Measurements from ENCODE around the gene RSPO1. TPM values are rescaled to one million over a fixed set of nuclear protein-coding genes. Genes with fewer than 3 reads are reported as not detected.
A peak's percentile ranks its signal among the peaks of the same experiment; 100 is the strongest.
"Not testable (repeated sequence)": the region's sequence is repeated elsewhere in the genome, so short reads cannot be mapped to it uniquely, and the experiment has no call there.

The RSPO1 gene, protein sequence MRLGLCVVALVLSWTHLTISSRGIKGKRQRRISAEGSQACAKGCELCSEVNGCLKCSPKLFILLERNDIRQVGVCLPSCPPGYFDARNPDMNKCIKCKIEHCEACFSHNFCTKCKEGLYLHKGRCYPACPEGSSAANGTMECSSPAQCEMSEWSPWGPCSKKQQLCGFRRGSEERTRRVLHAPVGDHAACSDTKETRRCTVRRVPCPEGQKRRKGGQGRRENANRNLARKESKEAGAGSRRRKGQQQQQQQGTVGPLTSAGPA
- 0.22 TPM in 1 of 2 replicates, not detected in the other for total RNA-seq (2014; rRNA removed; shearing (Covaris generic))

- no peak for DNase-seq (ENCODE audit: low spot score)
These were observed at the start of gene RSPO1 for GRCh38 chr1:37634244-37634991. Gene RSPO1 (minus strand): TSS chr1:37634892. CDS start chr1:37629661, 5,231 bp downstream.

GRCh38 chr1:37684182-37684581 is 49.5 kb upstream of the RSPO1 start:
- not testable (repeated sequence) for DNase-seq (ENCODE audit: low spot score)

DNA sequence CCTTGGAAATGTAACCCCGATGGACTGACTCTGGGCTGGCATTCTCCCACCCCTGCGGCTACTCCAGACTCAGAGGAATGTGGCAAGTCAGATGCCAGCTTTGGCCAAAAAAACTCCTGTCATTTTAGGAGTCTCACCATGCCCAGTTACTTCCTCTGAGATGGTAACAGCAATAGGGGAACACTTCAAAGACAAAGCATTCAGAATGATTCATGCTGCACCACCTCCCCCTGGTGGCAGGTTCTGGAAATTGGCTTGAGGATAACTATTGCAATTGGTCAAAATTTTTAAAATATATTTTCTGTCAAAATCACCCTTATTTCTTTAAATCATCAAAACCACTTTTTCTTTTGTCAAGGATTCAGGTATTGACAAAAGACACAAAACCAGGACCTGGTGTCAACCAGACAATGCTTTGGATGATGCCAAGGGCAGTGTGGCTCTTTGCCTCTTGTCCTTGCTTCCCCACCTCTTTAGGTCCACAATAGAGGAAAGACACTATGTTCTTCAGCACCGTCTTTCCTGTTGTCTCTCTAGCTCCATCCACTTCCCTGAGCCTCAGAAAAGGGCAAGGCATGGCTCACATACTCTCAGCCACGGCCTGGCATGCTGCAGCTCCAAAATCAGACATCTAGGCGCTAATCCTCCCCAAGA is 47.8 kb upstream of the RSPO1 start:
- DNase-seq (ENCODE audit: low spot score) = peak; percentile 36

- no peak for DNase-seq (ENCODE audit: low spot score)
These were observed 46.2 kb upstream of the RSPO1 start for GRCh38 chr1:37680933-37681332.

- DNase-seq (ENCODE audit: low spot score) = no peak
These were observed 43.1 kb upstream of the RSPO1 start for GRCh38 chr1:37677808-37678207.

GRCh38 chr1:37677143-37677439 is 42.4 kb upstream of the RSPO1 start:
- DNase-seq (ENCODE audit: low spot score) = no peak

GRCh38 chr1:37676281-37677142 is 41.8 kb upstream of the RSPO1 start:
- no peak for DNase-seq (ENCODE audit: low spot score)

GRCh38 chr1:37673920-37674319 is 39.2 kb upstream of the RSPO1 start:
- no peak for DNase-seq (ENCODE audit: low spot score)

GRCh38 chr1:37672136-37672870 is 37.6 kb upstream of the RSPO1 start:
- no peak for DNase-seq (ENCODE audit: low spot score)

- no peak for DNase-seq (ENCODE audit: low spot score)
These were observed 36.6 kb upstream of the RSPO1 start for GRCh38 chr1:37671261-37671660.

GRCh38 chr1:37670133-37670532 is 35.4 kb upstream of the RSPO1 start:
- no peak for DNase-seq (ENCODE audit: low spot score)

DNA sequence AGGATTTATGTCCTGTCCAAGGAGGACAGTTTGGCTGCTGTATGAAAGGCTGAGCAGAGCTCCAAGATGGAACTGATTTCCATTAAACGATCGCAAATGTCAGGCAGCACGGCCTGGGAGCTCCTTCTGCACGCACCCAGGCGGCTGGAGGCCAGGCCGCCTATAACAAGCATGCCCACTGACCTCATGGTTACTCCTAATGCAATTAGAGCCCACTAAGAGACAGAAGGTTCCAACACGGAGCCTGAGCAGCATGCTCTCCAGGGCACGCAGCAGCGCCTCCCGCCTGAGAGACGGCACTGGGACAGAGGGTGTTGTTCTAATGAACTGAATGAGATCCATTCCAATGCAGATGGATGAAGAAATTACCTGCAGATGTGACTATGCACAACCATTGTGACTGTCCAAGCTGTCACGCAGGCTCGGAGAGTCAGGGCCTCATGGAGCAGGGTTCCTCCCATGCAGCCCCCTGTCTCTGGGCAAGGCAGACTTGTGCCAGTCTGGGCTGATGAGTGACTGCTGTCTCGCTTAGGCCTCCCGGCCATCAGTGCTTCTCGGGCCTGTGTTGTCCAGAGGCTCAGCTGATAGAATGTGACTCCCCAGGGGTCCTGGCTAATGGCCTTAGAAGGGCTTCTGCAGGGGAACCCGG is 32.5 kb upstream of the RSPO1 start:
- DNase-seq (ENCODE audit: low spot score) = no peak

DNA sequence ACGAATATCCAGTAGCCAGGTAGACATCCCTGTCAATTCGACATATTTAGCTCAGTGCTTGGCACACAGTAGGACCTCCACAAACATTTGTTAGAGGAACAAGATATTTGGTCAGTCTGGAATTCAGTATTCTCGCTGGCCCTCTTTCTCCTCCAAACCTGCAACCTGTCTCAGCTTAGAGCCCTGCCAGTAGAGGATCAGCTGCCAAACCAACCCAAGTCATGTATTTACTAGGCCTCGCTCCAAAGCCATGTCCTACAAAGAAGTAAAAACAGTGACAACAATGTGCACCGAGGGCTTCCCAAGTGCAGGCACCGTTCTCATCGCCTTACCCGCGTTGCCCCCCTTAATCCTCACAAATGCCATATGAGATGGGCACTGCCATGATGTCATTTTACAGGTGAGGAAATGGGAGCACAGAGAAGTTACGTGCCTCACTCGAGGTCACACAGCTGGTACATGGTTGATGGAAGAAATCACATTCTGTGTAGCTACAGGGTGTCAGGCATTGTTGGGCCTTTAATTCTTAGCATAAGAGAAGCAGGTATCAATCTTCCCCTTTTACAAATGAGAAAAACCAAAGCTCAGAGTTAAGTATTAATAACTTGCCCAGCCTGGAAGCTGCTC is 31.7 kb upstream of the RSPO1 start:
- DNase-seq (ENCODE audit: low spot score) = no peak

DNA sequence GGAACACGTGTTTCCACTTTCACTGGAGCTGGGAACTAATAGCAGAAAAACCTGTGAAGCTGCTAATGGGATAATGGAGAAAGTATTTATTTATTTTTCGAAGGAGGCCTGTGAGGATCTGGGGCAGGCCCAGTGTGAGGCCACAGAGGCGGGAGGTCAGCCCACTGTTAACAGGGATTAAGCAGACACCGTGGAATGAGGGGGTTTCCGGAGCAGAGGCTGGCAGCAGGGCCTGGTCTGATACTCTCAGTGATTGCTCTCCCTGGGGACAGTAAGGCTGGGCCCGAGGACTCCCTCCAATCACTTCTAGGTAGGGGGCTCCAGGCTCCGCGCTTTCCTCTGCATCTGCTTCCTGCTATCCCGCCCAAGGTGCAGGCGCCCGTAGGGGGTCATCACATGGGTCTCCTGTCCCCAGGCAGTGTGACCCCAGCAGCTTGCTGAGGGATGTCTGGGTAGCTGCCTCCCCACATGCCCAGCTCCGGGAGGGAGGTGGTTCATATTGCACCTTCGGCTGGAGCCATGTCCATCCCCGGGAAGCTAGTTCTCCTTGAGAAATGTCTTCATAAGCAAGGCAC is 28.8 kb upstream of the RSPO1 start:
- DNase-seq (ENCODE audit: low spot score) = no peak

GRCh38 chr1:37662031-37662755 is 27.5 kb upstream of the RSPO1 start:
- no peak for DNase-seq (ENCODE audit: low spot score)

GRCh38 chr1:37661401-37661800 is 26.7 kb upstream of the RSPO1 start:
- DNase-seq (ENCODE audit: low spot score) = no peak

DNA sequence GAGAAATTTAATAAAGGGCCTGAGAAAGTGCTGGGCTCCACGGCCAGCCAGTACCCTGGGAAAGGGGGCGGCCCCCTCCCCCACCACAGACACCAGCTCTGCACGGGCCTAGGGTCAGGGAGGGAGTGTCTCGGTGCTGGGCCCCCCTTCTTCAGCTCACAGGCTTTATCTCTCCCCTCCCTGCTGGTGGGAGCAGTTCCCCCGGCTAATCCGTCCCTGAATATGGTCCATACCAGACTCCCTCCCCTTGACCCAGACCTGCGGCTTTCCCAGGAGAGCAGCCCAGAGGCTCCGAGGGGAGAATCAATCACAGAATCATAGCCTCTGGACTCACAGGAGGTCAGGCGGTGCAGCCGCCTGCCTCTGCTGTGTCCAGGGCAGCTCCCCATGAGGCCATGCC is 26.0 kb upstream of the RSPO1 start:
- no peak for DNase-seq (ENCODE audit: low spot score)

DNA sequence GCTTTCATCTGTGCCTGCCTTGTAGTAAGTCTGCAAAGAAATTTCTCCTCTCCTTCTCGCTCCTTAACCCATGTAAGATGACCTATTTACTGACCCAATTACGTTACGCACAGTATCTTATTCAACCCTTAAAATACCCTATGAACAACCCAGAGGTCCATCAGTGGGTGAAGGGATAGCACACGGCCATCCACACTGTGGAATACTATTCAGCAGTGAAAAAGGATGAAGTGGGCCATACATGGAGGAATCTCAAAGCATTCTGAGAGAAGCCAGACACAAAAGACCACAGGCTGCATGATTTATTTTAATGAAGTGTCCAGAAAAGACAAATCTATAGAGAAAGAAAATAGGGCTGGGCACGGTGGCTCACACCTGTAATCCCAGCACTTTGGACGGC is 23.8 kb upstream of the RSPO1 start:
- no peak for DNase-seq (ENCODE audit: low spot score)

Measured in A172 (cell line).